Fibroblast of mammary gland (primary cell): ENCODE data around the gene SSMEM1.

Experiments used
- DNase-seq: peaks from one replicate; pipeline ENCODE4 v3.0.0-alpha.2; 2010; ENCODE audit warnings: low read depth
- H3K4me3 ChIP-seq: 2 replicates; pipeline ENCODE4 v1.5.1; 2011; ENCODE audit warnings: low read depth, mild to moderate bottlenecking, low read length, moderate library complexity; ENCODE audit not compliant: control insufficient read depth
- TF ChIP-seq, protein P1 (sequence below): conservative IDR thresholded peaks from 2 replicates; pipeline ENCODE4 v1.5.1; 2011; ENCODE audit warnings: low read depth, low read length, inconsistent platforms; ENCODE audit not compliant: control insufficient read depth, insufficient read depth

Gene SSMEM1

DNA sequence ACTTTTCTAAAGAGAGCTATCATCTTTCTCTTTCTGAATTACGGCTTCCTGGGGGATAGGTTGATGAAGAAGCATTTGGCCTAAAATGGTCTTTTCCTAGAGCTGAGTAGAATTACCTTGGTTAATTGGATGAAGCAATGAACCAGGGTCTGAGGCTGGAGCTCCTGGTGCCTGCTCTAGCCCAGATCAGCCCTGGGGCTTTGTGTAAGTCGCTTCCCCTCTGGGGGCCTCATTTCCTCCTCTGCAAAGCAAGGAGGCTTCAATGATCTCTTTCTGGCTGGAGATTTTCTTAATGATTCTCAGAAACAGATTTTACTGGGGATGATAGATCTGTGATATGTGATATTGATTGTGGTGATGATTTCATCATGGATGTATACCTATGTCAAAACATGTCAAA lies 55.5 kb downstream of the SSMEM1 start:
- H3K4me3 ChIP-seq: no peak overlapping the region
- DNase-seq: no peak
- TF ChIP-seq, protein P1, sequence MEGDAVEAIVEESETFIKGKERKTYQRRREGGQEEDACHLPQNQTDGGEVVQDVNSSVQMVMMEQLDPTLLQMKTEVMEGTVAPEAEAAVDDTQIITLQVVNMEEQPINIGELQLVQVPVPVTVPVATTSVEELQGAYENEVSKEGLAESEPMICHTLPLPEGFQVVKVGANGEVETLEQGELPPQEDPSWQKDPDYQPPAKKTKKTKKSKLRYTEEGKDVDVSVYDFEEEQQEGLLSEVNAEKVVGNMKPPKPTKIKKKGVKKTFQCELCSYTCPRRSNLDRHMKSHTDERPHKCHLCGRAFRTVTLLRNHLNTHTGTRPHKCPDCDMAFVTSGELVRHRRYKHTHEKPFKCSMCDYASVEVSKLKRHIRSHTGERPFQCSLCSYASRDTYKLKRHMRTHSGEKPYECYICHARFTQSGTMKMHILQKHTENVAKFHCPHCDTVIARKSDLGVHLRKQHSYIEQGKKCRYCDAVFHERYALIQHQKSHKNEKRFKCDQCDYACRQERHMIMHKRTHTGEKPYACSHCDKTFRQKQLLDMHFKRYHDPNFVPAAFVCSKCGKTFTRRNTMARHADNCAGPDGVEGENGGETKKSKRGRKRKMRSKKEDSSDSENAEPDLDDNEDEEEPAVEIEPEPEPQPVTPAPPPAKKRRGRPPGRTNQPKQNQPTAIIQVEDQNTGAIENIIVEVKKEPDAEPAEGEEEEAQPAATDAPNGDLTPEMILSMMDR: no peak
